KOPT-K1 (cell line): Measurements from ENCODE around the gene DUSP21.
"Not testable (repeated sequence)": the region's sequence is repeated elsewhere in the genome, so short reads cannot be mapped to it uniquely, and the experiment has no call there.

Experiments
- H3K27ac ChIP-seq: fragments of 200-600 bp; sonication (generic); 2 replicates; pipeline ENCODE4 v1.5.1; 2016; ENCODE audit warnings: antibody characterized with exemption, mild to moderate bottlenecking, low read depth, low read length; ENCODE audit not compliant: poor library complexity, severe bottlenecking
- H3K36me3 ChIP-seq: fragments of 200-600 bp; sonication (generic); 2 replicates; pipeline ENCODE4 v1.5.1; 2017; ENCODE audit warnings: antibody characterized with exemption, mild to moderate bottlenecking, low read length, moderate library complexity; ENCODE audit not compliant: insufficient read depth
- H3K9me3 ChIP-seq: fragments of 200-600 bp; sonication (generic); 2 replicates; pipeline ENCODE4 v1.5.1; 2017; ENCODE audit warnings: antibody characterized with exemption, low read length, mild to moderate bottlenecking; ENCODE audit not compliant: insufficient read depth, poor library complexity, severe bottlenecking

DUSP21 gene

GRCh38 chrX:44871931-44872820, 28.4 kb downstream of the DUSP21 start:
- H3K36me3 ChIP-seq = peaks cover 5% of the 10 kb centered on the region; the same call in 1 of the 2 replicates
- H3K9me3 ChIP-seq = no peaks in the 10 kb centered on the region
- peak overlapping the region; percentile 76 for H3K27ac ChIP-seq

- peaks cover 5% of the 10 kb centered on the region; the same call in 1 of the 2 replicates for H3K36me3 ChIP-seq
- H3K27ac ChIP-seq = peak within 1 kb of the TSS; percentile 87
- H3K9me3 ChIP-seq = no peaks in the 10 kb centered on the region
These were observed 29.1 kb downstream of the DUSP21 start, which contains the start of gene KDM6A for GRCh38 chrX:44872821-44873414. TSS of gene KDM6A (plus strand) at chrX:44873188. CDS start at chrX:44873552, 364 bp downstream.

GRCh38 chrX:44873415-44874276, 29.8 kb downstream of the DUSP21 start:
- peaks cover 5% of the 10 kb centered on the region; the same call in 1 of the 2 replicates for H3K36me3 ChIP-seq
- H3K27ac ChIP-seq = peak overlapping the region; percentile 87
- H3K9me3 ChIP-seq = no peaks in the 10 kb centered on the region

- H3K36me3 ChIP-seq = peaks cover 5% of the 10 kb centered on the region; the same call in 1 of the 2 replicates
- peak overlapping the region; percentile 87 for H3K27ac ChIP-seq
- H3K9me3 ChIP-seq = no peaks in the 10 kb centered on the region
These were observed 30.8 kb downstream of the DUSP21 start for GRCh38 chrX:44874420-44875184.

GRCh38 chrX:44875185-44875489, 31.3 kb downstream of the DUSP21 start:
- H3K27ac ChIP-seq = peak overlapping the region; percentile 87
- H3K36me3 ChIP-seq = peaks cover 5% of the 10 kb centered on the region; the same call in 1 of the 2 replicates
- H3K9me3 ChIP-seq = no peaks in the 10 kb centered on the region

GRCh38 chrX:44876086-44876485, 32.3 kb downstream of the DUSP21 start:
- Histone ChIP-seq H3K36me3 (peaks cover 5% of the 10 kb centered on the region; the same call in 1 of the 2 replicates), H3K27ac (no peak overlapping the region), H3K9me3 (no peaks in the 10 kb centered on the region)

GRCh38 chrX:44876767-44877166, 32.9 kb downstream of the DUSP21 start:
- no peak overlapping the region for H3K27ac ChIP-seq
- no peaks in the 10 kb centered on the region for H3K9me3 ChIP-seq
- H3K36me3 ChIP-seq = peaks cover 5% of the 10 kb centered on the region; the same call in 1 of the 2 replicates

- Histone ChIP-seq H3K27ac (no peak overlapping the region), H3K9me3 (no peaks in the 10 kb centered on the region)
These were observed 35.0 kb downstream of the DUSP21 start for GRCh38 chrX:44878780-44879179.

GRCh38 chrX:44881549-44881948, 37.7 kb downstream of the DUSP21 start:
- Histone ChIP-seq H3K9me3 (no peaks in the 10 kb centered on the region), H3K27ac (no peak overlapping the region), H3K36me3 (peaks cover 5% of the 10 kb centered on the region; the same call in 1 of the 2 replicates)

More at GRCh38 chrX:44878780-44879179, 35.0 kb downstream of the DUSP21 start:
- H3K36me3 ChIP-seq = peaks cover 5% of the 10 kb centered on the region; the same call in 1 of the 2 replicates

- no peak overlapping the region for H3K27ac ChIP-seq
- no peaks in the 10 kb centered on the region for H3K9me3 ChIP-seq
- no peaks in the 10 kb centered on the region for H3K36me3 ChIP-seq
These were observed 38.8 kb downstream of the DUSP21 start for GRCh38 chrX:44882635-44883034.

GRCh38 chrX:44884944-44885343, 41.1 kb downstream of the DUSP21 start:
- Histone ChIP-seq H3K9me3 (no peaks in the 10 kb centered on the region), H3K36me3 (no peaks in the 10 kb centered on the region), H3K27ac (no peak overlapping the region)

GRCh38 chrX:44889824-44890223, 46.0 kb downstream of the DUSP21 start:
- H3K36me3 ChIP-seq = no peaks in the 10 kb centered on the region
- H3K9me3 ChIP-seq = peaks cover 6% of the 10 kb centered on the region
- H3K27ac ChIP-seq = no peak overlapping the region

GRCh38 chrX:44890247-44890646, 46.4 kb downstream of the DUSP21 start:
- no peaks in the 10 kb centered on the region for H3K36me3 ChIP-seq
- H3K27ac ChIP-seq = no peak overlapping the region
- peaks cover 9% of the 10 kb centered on the region for H3K9me3 ChIP-seq

- not testable (repeated sequence) for H3K36me3 ChIP-seq, H3K27ac ChIP-seq
- H3K9me3 ChIP-seq = peaks cover 13% of the 10 kb centered on the region
These were observed 46.9 kb downstream of the DUSP21 start for GRCh38 chrX:44890687-44891086.
